GDM1 (cell line): ENCODE results near the gene NUDCD2.
A peak's percentile ranks its signal among the peaks of the same experiment; 100 is the strongest.
"Not testable (repeated sequence)": the region's sequence is repeated elsewhere in the genome, so short reads cannot be mapped to it uniquely, and the experiment has no call there.

Experiments used
- DNase-seq: peaks from one replicate; lab custom pipeline; 2025; lab: John Stamatoyannopoulos, UW

The NUDCD2 gene

DNA sequence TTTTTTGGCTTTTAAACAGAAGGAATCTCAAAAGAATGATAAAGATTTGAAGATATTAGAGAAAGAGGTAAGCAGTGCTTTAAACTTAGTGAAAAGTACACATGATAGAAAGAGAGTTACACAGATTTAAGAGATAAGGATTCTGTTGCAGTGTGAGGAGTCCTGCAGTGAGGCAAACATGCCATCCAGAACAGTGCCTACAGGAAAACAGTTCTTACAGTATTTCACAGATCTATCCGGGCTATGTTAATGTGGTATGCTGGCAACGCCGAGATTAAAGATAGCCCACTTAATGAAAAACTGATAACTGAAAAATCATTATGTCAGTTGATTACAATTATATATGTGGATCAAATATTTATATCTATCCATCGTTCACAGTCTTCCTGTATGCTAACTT, 7.8 kb upstream of the NUDCD2 start:
- no peak for DNase-seq

GRCh38 chr5:163463063-163463435, 3.1 kb upstream of the NUDCD2 start:
- DNase-seq, result no peak

- no peak for DNase-seq
These were observed 765 bp upstream of the NUDCD2 start, which contains the start of gene HMMR for GRCh38 chr5:163460562-163461171. TSS of gene HMMR (plus strand) at chr5:163460632. CDS start at chr5:163460693, 61 bp downstream.

DNA sequence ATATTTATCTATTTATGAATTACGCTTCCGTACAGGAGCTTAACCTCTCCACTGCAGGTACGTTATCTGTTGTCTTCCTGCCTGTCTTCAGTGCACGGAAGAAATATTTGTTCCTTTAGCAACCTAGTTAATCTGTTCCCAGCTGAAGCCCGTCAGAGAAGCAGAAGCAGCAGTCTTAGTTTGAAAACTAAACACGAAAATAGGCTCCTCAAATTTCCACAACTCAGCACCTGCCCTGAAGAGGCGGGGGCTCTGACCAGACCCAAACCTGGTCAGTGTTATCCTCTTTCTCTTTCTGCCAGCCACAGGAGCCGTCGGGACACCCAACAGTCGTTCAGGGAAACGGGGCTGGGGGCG, 462 bp downstream of the NUDCD2 start:
- DNase-seq, result no peak

DNA sequence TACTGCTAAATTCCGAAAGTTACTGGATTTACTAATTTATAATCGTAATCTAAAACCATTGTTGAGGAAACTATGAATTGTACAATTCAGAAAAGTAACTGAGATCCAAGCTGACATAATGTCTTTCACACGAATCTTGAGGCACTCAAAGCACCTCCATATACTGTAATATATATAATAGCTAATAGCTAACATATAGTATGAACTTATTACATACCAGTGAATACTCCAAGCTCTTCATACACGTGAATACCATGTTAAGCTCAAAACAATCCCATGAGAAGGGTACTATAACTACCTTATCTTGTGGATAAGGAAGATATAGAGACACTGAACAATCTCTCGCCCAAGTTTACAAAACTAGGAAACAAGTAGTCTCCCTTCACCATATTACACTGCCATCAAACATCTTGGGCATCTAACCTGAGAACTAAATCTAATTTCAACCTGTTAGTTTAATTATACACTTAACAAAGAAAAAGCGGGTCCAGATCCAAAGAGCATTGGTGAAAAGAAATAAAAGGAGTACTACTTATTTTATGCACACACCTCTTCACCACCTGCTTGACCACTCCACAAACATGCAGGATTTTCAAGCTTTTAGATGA, 1.0 kb downstream of the NUDCD2 start:
- no peak for DNase-seq

DNA sequence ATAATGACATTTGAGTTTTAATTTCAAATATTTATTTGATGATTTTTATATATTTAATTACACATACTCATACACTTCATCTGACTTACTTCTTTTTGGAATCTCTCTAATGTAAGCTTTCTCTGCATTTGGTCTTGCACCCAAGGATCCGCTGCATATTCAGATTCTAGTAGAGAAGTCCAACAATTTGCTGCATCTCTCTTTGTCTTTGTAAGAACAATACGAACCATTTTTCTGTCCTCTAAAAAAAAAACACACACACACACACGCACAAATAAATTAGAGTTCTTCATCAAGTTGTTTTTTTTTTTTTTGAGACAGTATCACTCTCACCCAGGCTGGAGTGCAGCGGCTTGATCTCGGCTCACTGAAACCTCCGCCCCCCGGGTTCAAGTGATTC, 3.1 kb downstream of the NUDCD2 start:
- no peak for DNase-seq

DNA sequence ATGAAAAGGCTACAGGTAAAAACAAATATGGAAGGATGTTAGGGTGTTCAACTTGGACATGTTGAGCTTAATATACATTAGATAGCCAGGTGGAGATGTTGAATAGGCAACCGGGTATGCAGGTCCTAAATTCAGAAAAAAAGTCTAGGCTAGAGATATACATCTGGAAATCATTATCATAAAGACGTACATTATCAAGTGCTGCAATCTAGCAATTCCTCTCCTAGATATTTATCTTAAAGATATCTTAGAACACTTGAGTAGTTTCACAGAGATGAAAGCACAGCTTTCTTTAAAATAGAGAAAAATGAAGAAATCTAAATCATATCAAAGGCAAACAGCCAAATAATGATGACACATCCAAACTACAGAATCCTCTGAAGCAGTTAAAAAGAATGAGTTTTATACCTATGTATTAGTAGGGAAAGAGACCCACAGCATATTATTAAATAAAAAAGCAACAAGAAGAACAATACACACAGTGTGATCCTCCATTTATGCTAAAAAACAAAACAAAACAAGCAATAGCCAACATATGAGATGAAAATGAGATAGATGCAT, 3.8 kb downstream of the NUDCD2 start:
- DNase-seq, result no peak

GRCh38 chr5:163455406-163455805, 4.5 kb downstream of the NUDCD2 start:
- not testable (repeated sequence) for DNase-seq

DNA sequence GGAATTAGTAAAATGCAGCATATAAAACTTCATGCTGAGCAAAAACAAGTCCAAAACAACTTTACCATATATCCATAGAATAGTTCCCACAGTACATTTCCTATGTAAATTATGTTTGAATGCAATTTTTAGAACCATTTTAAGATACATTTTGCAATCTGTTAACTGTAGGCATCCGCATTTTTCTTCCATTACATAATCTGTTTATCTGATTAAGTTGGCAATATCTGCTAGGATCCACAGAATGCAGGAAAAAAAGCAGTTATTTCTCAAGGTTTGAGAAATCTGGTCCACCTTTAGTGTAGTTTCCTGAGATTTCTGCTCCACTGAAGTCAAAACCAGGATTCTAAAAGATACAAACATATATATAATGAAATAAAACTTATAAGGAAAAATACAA, 6.2 kb downstream of the NUDCD2 start:
- DNase-seq, result no peak

GRCh38 chr5:163451489-163451888, 8.4 kb downstream of the NUDCD2 start:
- no peak for DNase-seq

- DNase-seq, result no peak
These were observed 11.4 kb downstream of the NUDCD2 start for GRCh38 chr5:163448491-163448890.

- no peak for DNase-seq
These were observed 12.0 kb downstream of the NUDCD2 start for GRCh38 chr5:163447875-163448274.

- DNase-seq, result no peak
These were observed 12.7 kb downstream of the NUDCD2 start for GRCh38 chr5:163447191-163447590.

- no peak for DNase-seq
These were observed 14.6 kb downstream of the NUDCD2 start for GRCh38 chr5:163445345-163445744.

DNA sequence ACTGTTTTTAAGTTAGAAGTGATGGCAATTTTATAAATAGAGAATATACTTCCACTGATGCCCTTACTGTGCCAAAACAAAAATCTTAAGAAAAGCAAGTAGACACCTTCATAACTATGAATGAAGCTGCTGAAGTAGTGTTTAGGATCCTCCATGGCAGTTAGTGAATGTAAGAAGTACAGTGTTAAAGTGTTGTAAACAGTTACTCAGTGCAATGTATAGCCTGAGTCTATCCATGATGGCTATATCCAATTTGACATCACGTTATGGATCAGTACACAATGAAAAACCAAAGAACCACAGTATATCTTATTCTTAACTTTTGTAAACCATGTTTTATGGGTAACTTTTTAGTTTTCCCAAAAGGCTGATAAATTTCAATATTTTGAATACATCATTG, 15.4 kb downstream of the NUDCD2 start:
- no peak for DNase-seq

DNA sequence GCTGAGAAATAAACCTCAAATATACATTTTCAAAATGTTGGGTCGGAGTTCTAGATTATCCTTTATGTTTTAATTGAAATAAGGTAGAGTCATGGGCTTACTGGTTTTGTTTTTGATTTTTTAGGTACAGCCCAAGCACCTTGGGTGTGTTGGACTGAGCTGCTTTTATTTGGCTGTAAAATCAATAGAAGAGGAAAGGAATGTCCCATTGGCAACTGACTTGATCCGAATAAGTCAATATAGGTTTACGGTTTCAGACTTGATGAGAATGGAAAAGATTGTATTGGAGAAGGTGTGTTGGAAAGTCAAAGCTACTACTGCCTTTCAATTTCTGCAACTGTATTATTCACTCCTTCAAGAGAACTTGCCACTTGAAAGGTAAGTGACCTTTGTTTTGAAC, 18.9 kb downstream of the NUDCD2 start:
- no peak for DNase-seq

- peak; percentile 38 for DNase-seq
These were observed 20.8 kb downstream of the NUDCD2 start for GRCh38 chr5:163439092-163439425.

DNA sequence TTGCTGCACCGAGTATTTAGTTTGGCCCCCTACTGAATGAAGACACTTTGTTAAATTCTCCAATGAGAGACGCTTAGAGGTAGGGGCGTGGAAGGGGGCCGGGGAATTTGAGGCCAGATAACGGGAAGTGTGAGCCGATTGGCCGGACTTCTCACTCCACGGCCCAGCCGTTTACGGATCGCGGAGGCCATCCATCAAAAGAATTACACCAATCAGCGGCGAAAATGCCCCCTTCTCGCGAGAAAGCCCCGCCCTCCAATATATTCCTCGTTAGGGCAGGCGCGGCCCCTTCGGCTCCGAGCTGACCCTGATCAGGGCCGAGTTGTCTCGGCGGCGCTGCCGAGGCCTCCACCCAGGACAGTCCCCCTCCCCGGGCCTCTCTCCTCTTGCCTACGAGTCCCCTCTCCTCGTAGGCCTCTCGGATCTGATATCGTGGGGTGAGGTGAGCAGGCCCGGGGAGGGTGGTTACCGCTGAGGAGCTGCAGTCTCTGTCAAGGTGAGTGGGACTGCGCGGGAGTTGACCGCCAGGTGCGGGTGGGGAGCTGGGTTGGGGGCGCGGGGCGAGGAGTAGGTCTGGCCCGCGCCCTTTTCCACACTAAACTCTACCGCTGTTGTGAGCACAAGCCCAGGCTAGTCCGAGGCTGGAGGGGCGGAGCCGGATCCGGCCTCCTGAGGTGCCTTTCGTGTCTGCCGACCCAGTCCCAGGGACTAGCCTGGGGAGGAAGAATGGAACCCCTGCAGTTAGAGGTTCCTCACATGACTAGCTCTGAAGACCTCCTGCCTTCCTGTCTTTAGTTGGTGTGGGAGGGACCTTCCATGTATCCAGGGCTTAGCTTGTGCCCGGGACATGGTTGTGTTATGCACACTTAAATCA, 22.4 kb downstream of the NUDCD2 start, which contains the start of gene CCNG1:
Gene CCNG1, plus strand, starts transcription at position 287 of the 874 bp plus-strand sequence. CDS start 1,662 bp downstream, outside the sequence.
- DNase-seq, result peak; percentile 93

DNA sequence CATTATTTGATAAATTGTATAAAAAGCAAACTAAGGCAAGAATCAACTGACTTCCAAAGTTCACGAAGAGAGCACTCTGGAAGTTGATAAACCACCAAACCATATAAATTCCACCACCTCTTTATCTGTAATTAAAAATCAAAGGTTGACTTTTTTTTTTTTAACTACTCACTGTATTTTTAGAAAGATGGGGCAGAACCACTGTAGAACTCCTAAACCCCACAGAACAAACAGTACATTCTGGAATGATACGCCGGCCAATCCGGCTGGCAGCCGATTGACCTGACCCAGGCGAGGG, 22.9 kb downstream of the NUDCD2 start:
- no peak for DNase-seq

DNA sequence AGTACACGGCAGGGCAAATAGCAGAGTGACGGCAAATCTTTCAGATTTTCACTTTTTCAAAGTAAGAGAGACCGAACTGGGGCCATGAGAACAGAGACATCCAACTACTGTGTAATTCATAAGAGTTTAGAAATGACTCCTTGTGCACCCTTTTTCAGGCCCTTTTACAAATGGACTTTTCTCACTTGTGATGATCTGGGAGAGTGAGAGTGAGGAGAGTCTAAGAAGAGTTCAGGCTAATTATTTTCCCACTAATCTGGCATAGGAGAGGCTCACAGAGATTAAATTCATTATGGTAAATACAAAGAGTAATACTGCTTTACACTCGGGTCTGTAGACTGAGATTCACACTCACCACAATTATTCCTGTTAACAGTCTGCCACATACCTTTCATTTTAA, 23.4 kb downstream of the NUDCD2 start:
- DNase-seq, result no peak

GRCh38 chr5:163434401-163434866, 25.5 kb downstream of the NUDCD2 start:
- no peak for DNase-seq

DNA sequence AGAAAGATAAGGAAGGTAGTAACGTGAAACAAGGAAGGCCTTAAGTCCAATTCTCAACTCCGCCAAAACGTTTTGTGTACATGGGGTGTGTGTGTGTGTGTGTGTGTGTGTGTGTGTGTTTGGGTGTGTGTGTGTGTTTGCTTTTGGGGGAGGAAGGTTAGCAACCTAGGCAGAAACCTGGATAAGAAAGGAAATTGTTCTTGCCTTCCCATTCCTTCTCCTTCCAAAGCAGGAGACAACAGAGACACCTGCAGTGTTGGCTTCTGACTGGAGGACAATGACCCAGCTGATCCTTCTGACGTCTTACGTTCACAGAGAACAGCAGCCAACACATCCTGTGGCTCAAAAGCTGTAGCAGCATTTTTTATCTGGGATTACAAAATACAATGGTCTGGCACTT, 26.6 kb downstream of the NUDCD2 start:
- no peak for DNase-seq

GRCh38 chr5:163432544-163432943, 27.4 kb downstream of the NUDCD2 start:
- DNase-seq, result no peak
